H1 (cell line): ENCODE measurements around the gene GIMAP5. TPM values are rescaled to one million over a fixed set of nuclear protein-coding genes. Genes with fewer than 3 reads are reported as not detected.

Source experiments
- CTCF ChIA-PET: fragments of 300-600 bp; sonication (Branson Sonifier 250); formaldehyde crosslinking; loops from one replicate; lab custom pipeline; 2021; ENCODE audit not compliant: partially characterized antibody; lab: Charles Lee
- POLR2A ChIA-PET: fragments of 300-600 bp; sonication (Branson Sonifier 250); formaldehyde crosslinking; loops from one replicate; lab custom pipeline; 2021; ENCODE audit warnings: inconsistent platforms; ENCODE audit not compliant: partially characterized antibody; lab: Charles Lee
- DNase-seq, 2 experiments: peaks; one replicate each; pipeline versions ENCODE4 v3.0.0 to v3.0.0-alpha.2; 2010 to 2022; ENCODE audit warnings: low spot score in 2 of 2, low read depth in 1 of 2, mixed read lengths in 1 of 2
- FAIRE-seq: peaks from 2 replicates; lab custom pipeline; 2011; peaks lifted over from hg19 to GRCh38; lab: Jason Lieb, UNC
- H2AFZ ChIP-seq: 2 replicates; pipeline ENCODE4 v1.8.1; 2012; ENCODE audit warnings: low read length, inconsistent platforms
- H2AK5ac ChIP-seq: 2 replicates; pipeline ENCODE4 v1.6.1; 2013; ENCODE audit warnings: low read depth, low read length
- H2BK120ac ChIP-seq: replicated peaks from 2 replicates; pipeline ENCODE3; 2013; ENCODE audit warnings: low read depth, low read length, inconsistent platforms
- H2BK12ac ChIP-seq: 2 replicates; pipeline ENCODE4 v1.6.1; 2013; ENCODE audit warnings: low read depth, low read length
- H2BK15ac ChIP-seq: 2 replicates; pipeline ENCODE4 v1.6.1; 2013; ENCODE audit warnings: low read length
- H2BK20ac ChIP-seq: 2 replicates; pipeline ENCODE4 v1.6.1; 2013; ENCODE audit warnings: low read length
- H2BK5ac ChIP-seq: 2 replicates; pipeline ENCODE4 v1.6.1; 2013; ENCODE audit warnings: low read depth, low read length
- H3K14ac ChIP-seq: 2 replicates; pipeline ENCODE4 v1.6.1; 2013; ENCODE audit warnings: inconsistent platforms; ENCODE audit not compliant: insufficient read length
- H3K18ac ChIP-seq: 2 replicates; pipeline ENCODE4 v1.6.1; 2013; ENCODE audit warnings: low read length; ENCODE audit errors: extremely low read depth
- H3K23ac ChIP-seq: 2 replicates; pipeline ENCODE4 v1.6.1; 2013; ENCODE audit warnings: inconsistent platforms; ENCODE audit not compliant: insufficient read length
- H3K23me2 ChIP-seq: 2 replicates; pipeline ENCODE4 v1.6.1; 2013; ENCODE audit warnings: low read depth, low read length
- H3K27ac ChIP-seq: 2 replicates; pipeline ENCODE4 v1.6.1; 2011; ENCODE audit warnings: low read depth, low read length, inconsistent platforms
- H3K27me3 ChIP-seq, 4 experiments: replicated peaks in 1 of 4; 1 replicate in 1 of 4; 2 replicates in 3 of 4; pipeline versions ENCODE4 v1.6.1 to v1.8.1; 2011 to 2013; ENCODE audit warnings: low read length in 3 of 4, mild to moderate bottlenecking in 3 of 4, inconsistent platforms in 2 of 4, mixed read lengths in 2 of 4, moderate library complexity in 1 of 4; ENCODE audit not compliant: control insufficient read depth in 3 of 4, insufficient read depth in 3 of 4; ENCODE audit errors: extremely low read depth in 1 of 4
- H3K36me3 ChIP-seq, 4 experiments: 2 replicates each; pipeline versions ENCODE4 v1.6.1 to v1.8.1; 2011 to 2013; ENCODE audit warnings: mild to moderate bottlenecking in 4 of 4, low read length in 3 of 4, moderate library complexity in 2 of 4, control low read depth in 1 of 4, inconsistent platforms in 1 of 4; ENCODE audit not compliant: insufficient read depth in 4 of 4, control insufficient read depth in 2 of 4
- H3K4ac ChIP-seq: replicated peaks from 2 replicates; pipeline ENCODE3; 2013; ENCODE audit warnings: low read length, low read depth, mixed read lengths, inconsistent platforms; ENCODE audit not compliant: insufficient read length
- H3K4me1 ChIP-seq, 4 experiments: replicated peaks in 1 of 4; 1 replicate in 1 of 4; 2 replicates in 3 of 4; pipeline versions ENCODE4 v1.6.1 to v1.8.1; 2011 to 2013; ENCODE audit warnings: low read length in 3 of 4, inconsistent platforms in 2 of 4, mixed read lengths in 1 of 4; ENCODE audit not compliant: insufficient read depth in 4 of 4, control insufficient read depth in 3 of 4
- H3K4me2 ChIP-seq, 2 experiments: 2 replicates each; pipeline versions ENCODE4 v1.6.1 to v1.8.1; 2011 to 2013; ENCODE audit warnings: low read depth in 2 of 2, low read length in 2 of 2, control low read depth in 1 of 2, inconsistent platforms in 1 of 2, mild to moderate bottlenecking in 1 of 2; ENCODE audit not compliant: insufficient read depth in 1 of 2
- H3K4me3 ChIP-seq, 4 experiments: fragments of 200-600, 300-600 bp in 1 of 4; sonication (generic), shearing (Covaris generic), sonication (Bioruptor Twin) in 1 of 4; 2 replicates each; pipeline versions ENCODE4 v1.5.1 to v1.8.1; 2011 to 2016; ENCODE audit warnings: low read length in 4 of 4, low read depth in 3 of 4, control low read depth in 2 of 4, inconsistent platforms in 2 of 4, mild to moderate bottlenecking in 2 of 4, mixed read lengths in 1 of 4, moderate library complexity in 1 of 4; ENCODE audit not compliant: insufficient read depth in 2 of 4; ENCODE audit errors: extremely low read depth in 1 of 4
- H3K56ac ChIP-seq: replicated peaks from 2 replicates; pipeline ENCODE3; 2013; ENCODE audit warnings: low read depth, mild to moderate bottlenecking, mixed read lengths, low read length, inconsistent platforms; ENCODE audit not compliant: insufficient read length
- H3K79me1 ChIP-seq: 2 replicates; pipeline ENCODE4 v1.6.1; 2013; ENCODE audit warnings: low read depth, low read length, control low read depth
- H3K79me2 ChIP-seq, 2 experiments: 2 replicates each; pipeline versions ENCODE4 v1.6.1 to v1.8.1; 2012 to 2013; ENCODE audit warnings: low read length in 2 of 2, mild to moderate bottlenecking in 2 of 2, inconsistent platforms in 1 of 2; ENCODE audit not compliant: insufficient read depth in 2 of 2, control insufficient read depth in 1 of 2
- H3K9ac ChIP-seq, 4 experiments: replicated peaks in 1 of 4; 1 replicate in 1 of 4; 2 replicates in 3 of 4; pipeline versions ENCODE4 v1.6.1 to v1.8.1; 2011 to 2013; ENCODE audit warnings: low read depth in 3 of 4, low read length in 3 of 4, control low read depth in 2 of 4, mild to moderate bottlenecking in 2 of 4, moderate library complexity in 2 of 4, inconsistent platforms in 1 of 4; ENCODE audit errors: extremely low read depth in 1 of 4
- H3K9me3 ChIP-seq, 2 experiments: 2 replicates each; pipeline versions ENCODE4 v1.6.1 to v1.8.1; 2012 to 2013; ENCODE audit warnings: mild to moderate bottlenecking in 2 of 2, moderate library complexity in 2 of 2, control low read depth in 1 of 2, inconsistent platforms in 1 of 2, low read depth in 1 of 2, low read length in 1 of 2, mixed read lengths in 1 of 2; ENCODE audit not compliant: insufficient read depth in 2 of 2
- H4K20me1 ChIP-seq, 2 experiments: replicated peaks in 1 of 2; 2 replicates each; pipeline versions ENCODE3 to v1.8.1; 2011 to 2013; ENCODE audit warnings: inconsistent platforms in 2 of 2, low read length in 2 of 2, mild to moderate bottlenecking in 1 of 2; ENCODE audit not compliant: insufficient read depth in 2 of 2, control insufficient read depth in 1 of 2
- H4K5ac ChIP-seq: 2 replicates; pipeline ENCODE4 v1.6.1; 2013; ENCODE audit warnings: low read length, low read depth, mixed read lengths, inconsistent platforms; ENCODE audit not compliant: insufficient read length
- H4K8ac ChIP-seq: 2 replicates; pipeline ENCODE4 v1.8.0; 2013; ENCODE audit warnings: mild to moderate bottlenecking, moderate library complexity, low read length, inconsistent platforms; ENCODE audit not compliant: insufficient read depth; ENCODE audit errors: extremely low read depth
- H4K91ac ChIP-seq: replicated peaks from 2 replicates; pipeline ENCODE3; 2013; ENCODE audit warnings: low read length, mixed read lengths, inconsistent platforms; ENCODE audit not compliant: insufficient read length
- CHD2 ChIP-seq: IDR thresholded peaks from 2 replicates; pipeline ENCODE4 v1.6.1; 2012; ENCODE audit warnings: low read length, improper control_type of control experiment
- NANOG ChIP-seq: IDR thresholded peaks from 2 replicates; pipeline ENCODE4 v1.6.1; 2011; ENCODE audit warnings: low read length, low read depth, mild to moderate bottlenecking, inconsistent platforms; ENCODE audit not compliant: insufficient read depth, poor library complexity, severe bottlenecking
- WGBS, 2 experiments: shearing (Covaris generic) in 1 of 2; methylation state at CpG; one replicate each; pipeline versions ENCODE4 v1.1.6 to v1.1.7; 2013 to 2015; ENCODE audit warnings: low lambda C conversion rate in 2 of 2, mixed read lengths in 2 of 2, inconsistent platforms in 1 of 2, low coverage in 1 of 2, missing lambda C conversion rate in 1 of 2; ENCODE audit not compliant: insufficient replicate concordance in 2 of 2, insufficient coverage in 1 of 2, insufficient read length in 1 of 2; ENCODE audit errors: extremely low coverage in 1 of 2, missing lambda C conversion rate in 1 of 2; 5-methylcytosine and 5-hydroxymethylcytosine counted together
- polyA plus RNA-seq, 7 experiments: library from polyadenylated mRNA; depleted of rRNA in 3 of 7; stranded (reverse) in 5 of 7; unstranded in 2 of 7; fragments of >200 nt in 5 of 7; fragments of 200-250 nt in 2 of 7; gene quantifications; 1 replicate in 5 of 7; 2 replicates in 1 of 7; 4 replicates in 1 of 7; pipeline versions ENCODE4 v1.2.1 to v1.2.3, GENCODE V29; 2011 to 2013; ENCODE audit warnings: missing spikeins in 2 of 7, mixed read lengths in 2 of 7
- total RNA-seq: library from RNA; stranded (reverse); fragmentation: NEBNext Ultra II Directional; extraction: Animal tissue kit (Norgen Biotek cat#: 25700); gene quantifications from 2 replicates; pipeline ENCODE4 v1.2.1, GENCODE V29; 2021

GIMAP5 gene
- total and polyA plus RNA-seq, 2 of the 8 experiments (the other 6 are each of a cell fraction or from before 2014, with no cell fraction given): not detected

DNA sequence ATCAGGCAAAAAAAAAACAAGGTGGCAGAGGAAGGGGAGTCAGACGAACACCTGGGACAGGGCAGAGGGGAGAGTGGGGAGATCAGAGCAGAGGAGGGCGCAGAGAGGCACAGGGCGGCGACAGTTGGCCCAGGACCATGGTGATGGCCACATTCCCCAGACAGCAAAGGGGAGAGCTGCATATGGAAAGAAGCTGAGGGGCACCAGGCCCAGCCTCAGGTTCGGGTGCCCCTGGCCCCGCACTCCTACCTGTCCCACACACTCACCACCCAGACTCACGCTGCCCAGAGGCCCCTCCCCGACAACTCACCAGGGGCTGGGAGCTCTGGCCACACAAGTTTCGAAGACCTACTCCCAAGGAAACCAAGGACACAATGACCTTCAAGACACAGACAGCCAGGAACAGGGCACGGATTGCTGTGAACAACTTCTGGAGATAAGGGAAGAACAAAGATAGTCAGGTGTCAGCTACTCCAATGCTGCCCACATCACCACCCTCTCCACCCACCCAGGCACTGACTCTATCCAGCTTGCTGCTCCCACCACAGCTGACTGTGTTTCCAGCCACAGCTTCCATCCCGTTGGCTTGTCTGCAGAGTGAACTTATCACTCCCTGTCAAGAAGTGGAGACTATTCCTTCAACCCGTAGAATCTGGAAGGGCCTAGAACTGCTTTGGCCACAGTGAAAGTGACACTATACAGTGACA is 54.7 kb downstream of the GIMAP5 start:
- Histone ChIP-seq H4K5ac (no peak overlapping the region), H2BK12ac (no peak overlapping the region), H4K8ac (no peak overlapping the region; the same call in 1 of the 2 replicates), H2BK5ac (no peak overlapping the region), H3K27me3 (peaks cover 0 to 3% (median 0%) of the 10 kb centered on the region in 4 experiments; a peak in 1 of 7 replicates), H2BK15ac (no peak overlapping the region), H3K79me1 (no peaks in the 10 kb centered on the region), H3K4me1 (no peaks in the 10 kb centered on the region; a peak in 1 of 7 replicates), H3K4me3 (no peak overlapping the region), H3K79me2 (no peaks in the 10 kb centered on the region), H3K23ac (no peak overlapping the region), H2AFZ (no peak overlapping the region), H3K4ac (no peak overlapping the region), H3K23me2 (no peaks in the 10 kb centered on the region; the same call in 1 of the 2 replicates), H2BK120ac (no peak overlapping the region), H2AK5ac (no peak overlapping the region), H3K56ac (no peak overlapping the region), H3K9me3 (no peaks in the 10 kb centered on the region), H3K18ac (no peak overlapping the region), H4K91ac (no peak overlapping the region), H2BK20ac (no peak overlapping the region), H3K36me3 (no peaks in the 10 kb centered on the region), H3K27ac (no peak overlapping the region), H3K9ac (no peak overlapping the region), H3K4me2 (no peak overlapping the region), H3K14ac (no peak overlapping the region), H4K20me1 (no peaks in the 10 kb centered on the region)
- FAIRE-seq: no peak
- ChIA-PET CTCF (interaction anchor here (0.9 to 3.9 kb wide), 6 partner anchors 8 to 84 kb away, joined by 3 to 18 read pairs (median 4); partner anchors contain the start of gene TMEM176A), POLR2A (interaction anchor here (1.3 kb wide), 1 partner anchor 51 kb away, joined by 3 read pairs; no protein-coding TSS in a partner anchor)
- TF ChIP-seq NANOG (no peak), CHD2 (no peak)
- 85% methylated on average over 11 of the region's 12 CpGs; no CpG with 5 or more reads in 1 of the 2 experiments for WGBS, 2 experiments
- no peak for DNase-seq

Other genes starting within 250 kb of the GIMAP5 start
- not detected in 2 replicates for gene GIMAP7, start 222.5 kb upstream of the GIMAP5 start, total RNA-seq
- gene GIMAP7, start 222.5 kb upstream of the GIMAP5 start, polyA plus RNA-seq (2011; rRNA removed): not detected in 2 replicates
- gene GIMAP4, start 170.0 kb upstream of the GIMAP5 start, total RNA-seq: 0.22 TPM in 1 of 2 replicates, not detected in the other
- gene GIMAP4, start 170.0 kb upstream of the GIMAP5 start, polyA plus RNA-seq (2011; rRNA removed): 0.20 TPM in 1 of 2 replicates, not detected in the other
- not detected in 2 replicates for gene GIMAP6, start 105.0 kb upstream of the GIMAP5 start, total RNA-seq
- gene GIMAP6, start 105.0 kb upstream of the GIMAP5 start, polyA plus RNA-seq (2011; rRNA removed): not detected in 2 replicates
- not detected in 2 replicates for gene GIMAP2, start 51.7 kb upstream of the GIMAP5 start, total RNA-seq
- not detected in 2 replicates for gene GIMAP2, start 51.7 kb upstream of the GIMAP5 start, polyA plus RNA-seq (2011; rRNA removed)
- not detected in 2 replicates for gene GIMAP1, start 20.8 kb upstream of the GIMAP5 start, total RNA-seq
- gene GIMAP1, start 20.8 kb upstream of the GIMAP5 start, polyA plus RNA-seq (2011; rRNA removed): not detected in 2 replicates
- gene TMEM176B, start 62.9 kb downstream of the GIMAP5 start, total RNA-seq: 1.2 TPM in 2 replicates
- gene TMEM176B, start 62.9 kb downstream of the GIMAP5 start, polyA plus RNA-seq (2011; rRNA removed): 2.1 and 2.2 TPM in 2 replicates
- 0.90 and 1.3 TPM in 2 replicates for gene TMEM176A, start 63.4 kb downstream of the GIMAP5 start, total RNA-seq
- gene TMEM176A, start 63.4 kb downstream of the GIMAP5 start, polyA plus RNA-seq (2011; rRNA removed): 0.71 and 1.5 TPM in 2 replicates
- gene AOC1, start 115.1 kb downstream of the GIMAP5 start, total RNA-seq: 0.15 and 0.48 TPM in 2 replicates
- 0.17 TPM in 2 replicates for gene AOC1, start 115.1 kb downstream of the GIMAP5 start, polyA plus RNA-seq (2011; rRNA removed)
- 7.7 and 8.0 TPM in 2 replicates for gene KCNH2, start 240.9 kb downstream of the GIMAP5 start, total RNA-seq
- gene KCNH2, start 240.9 kb downstream of the GIMAP5 start, polyA plus RNA-seq (2011; rRNA removed): 15.0 and 20.5 TPM in 2 replicates